Activated CD8-positive, alpha-beta T cell treated with anti-CD3 and anti-CD28 coated beads, Interleukin-2, amount 10 ng/mL, durations not matched to agents 7 days and 5 days (primary cell): ENCODE results near the gene TANK. TPM values are rescaled to one million over a fixed set of nuclear protein-coding genes. Genes with fewer than 3 reads are reported as not detected.
"Not testable (repeated sequence)": the region's sequence is repeated elsewhere in the genome, so short reads cannot be mapped to it uniquely, and the experiment has no call there.

Experiments
- ATAC-seq: fragments of 150-1000 bp; cut with Tn5 transposase; one replicate; pipeline ENCODE4 v1.10.0; 2021; ENCODE audit warnings: moderate library complexity
- CTCF ChIA-PET: fragments of 350-600 bp; sonication (Branson Sonifier 250); formaldehyde crosslinking; loops from one replicate; lab custom pipeline; 2021; ENCODE audit warnings: antibody characterized with exemption; lab: Charles Lee
- POLR2A ChIA-PET: fragments of 350-600 bp; sonication (Branson Sonifier 250); formaldehyde crosslinking; loops from one replicate; lab custom pipeline; 2021; ENCODE audit warnings: antibody characterized with exemption; lab: Charles Lee
- DNase-seq: peaks from one replicate; pipeline ENCODE4 v3.0.0-alpha.2; 2020
- H3K27ac Mint-ChIP-seq: one replicate; pipeline ENCODE4 v1.8.0; 2021; ENCODE audit warnings: mild to moderate bottlenecking, mixed read lengths
- H3K27me3 Mint-ChIP-seq: one replicate; pipeline ENCODE4 v1.8.0; 2021; ENCODE audit warnings: low read depth, mixed read lengths
- H3K36me3 Mint-ChIP-seq: one replicate; pipeline ENCODE4 v1.8.0; 2021; ENCODE audit warnings: low read depth, mixed read lengths
- H3K4me1 Mint-ChIP-seq: one replicate; pipeline ENCODE4 v1.8.0; 2021; ENCODE audit warnings: low read depth, mixed read lengths
- H3K4me3 Mint-ChIP-seq: one replicate; pipeline ENCODE4 v1.8.0; 2021; ENCODE audit warnings: mild to moderate bottlenecking, mixed read lengths
- H3K9me3 Mint-ChIP-seq: one replicate; pipeline ENCODE4 v1.8.0; 2022; ENCODE audit warnings: mixed read lengths; ENCODE audit not compliant: insufficient read depth
- total RNA-seq, 2 experiments: library from RNA; stranded (reverse); gene quantifications; one replicate each; pipeline ENCODE4 v1.2.3, GENCODE V29; 2021

Gene TANK
- total RNA-seq, 2 experiments from 2014 or later: 68.2 to 71.6 TPM

- Mint-ChIP-seq H3K4me3 (no peak overlapping the region), H3K4me1 (peaks cover 12% of the 10 kb centered on the region), H3K36me3 (no peaks in the 10 kb centered on the region), H3K27me3 (peaks cover 3% of the 10 kb centered on the region), H3K27ac (no peak overlapping the region), H3K9me3 (no peaks in the 10 kb centered on the region)
- ATAC-seq (no peak), DNase-seq (no peak)
- ChIA-PET POLR2A (no interaction called here), CTCF (interaction anchor here (1.0 kb wide), 1 partner anchor 57 kb away, joined by 5 read pairs; no protein-coding TSS in a partner anchor)
Observed at GRCh38 chr2:161120775-161121174, 39.5 kb upstream of the TANK start.

- Mint-ChIP-seq H3K27ac (no peak overlapping the region), H3K4me3 (no peak overlapping the region), H3K9me3 (no peaks in the 10 kb centered on the region), H3K4me1 (peaks cover 12% of the 10 kb centered on the region), H3K27me3 (no peaks in the 10 kb centered on the region), H3K36me3 (no peaks in the 10 kb centered on the region)
- ATAC-seq (no peak), DNase-seq (no peak)
- ChIA-PET POLR2A (interaction anchor here (0.5 kb wide), 1 partner anchor 904 kb away, joined by 3 read pairs; no protein-coding TSS in a partner anchor), CTCF (interaction anchor here (1.0 to 1.4 kb wide), 2 partner anchors 15 to 58 kb away, joined by 4 to 5 read pairs; no protein-coding TSS in a partner anchor)
Observed at GRCh38 chr2:161121622-161122021, 38.6 kb upstream of the TANK start.

GRCh38 chr2:161122772-161123530 is 37.3 kb upstream of the TANK start:
- peaks cover 12% of the 10 kb centered on the region for H3K4me1 Mint-ChIP-seq
- ATAC-seq: peak; percentile 51
- DNase-seq: peak; percentile 31
- H3K4me3 Mint-ChIP-seq: no peak overlapping the region
- ChIA-PET CTCF (interaction anchor here (1.4 to 1.7 kb wide), 2 partner anchors 16 to 59 kb away, joined by 4 to 7 read pairs; no protein-coding TSS in a partner anchor), POLR2A (no interaction called here)
- no peaks in the 10 kb centered on the region for H3K9me3 Mint-ChIP-seq
- no peaks in the 10 kb centered on the region for H3K27me3 Mint-ChIP-seq
- H3K27ac Mint-ChIP-seq: no peak overlapping the region
- H3K36me3 Mint-ChIP-seq: no peaks in the 10 kb centered on the region

- Mint-ChIP-seq H3K9me3 (no peaks in the 10 kb centered on the region), H3K27ac (no peak overlapping the region), H3K4me1 (peaks cover 12% of the 10 kb centered on the region), H3K36me3 (no peaks in the 10 kb centered on the region), H3K27me3 (no peaks in the 10 kb centered on the region), H3K4me3 (no peak overlapping the region)
- ATAC-seq (no peak), DNase-seq (no peak)
- ChIA-PET CTCF (interaction anchor here (1.5 to 1.7 kb wide), 2 partner anchors 60 kb away, joined by 3 to 7 read pairs; no protein-coding TSS in a partner anchor), POLR2A (no interaction called here)
Observed at GRCh38 chr2:161123531-161124030, 36.6 kb upstream of the TANK start.

GRCh38 chr2:161124201-161124600 is 36.0 kb upstream of the TANK start:
- ATAC-seq (no peak), DNase-seq (no peak)
- Mint-ChIP-seq H3K9me3 (no peaks in the 10 kb centered on the region), H3K27ac (no peak overlapping the region), H3K36me3 (no peaks in the 10 kb centered on the region), H3K4me1 (peaks cover 12% of the 10 kb centered on the region), H3K27me3 (peaks cover 3% of the 10 kb centered on the region), H3K4me3 (no peak overlapping the region)
- CTCF ChIA-PET: interaction anchor here (1.2 to 1.5 kb wide), 2 partner anchors 12 to 60 kb away, joined by 3 to 4 read pairs; no protein-coding TSS in a partner anchor
- POLR2A ChIA-PET: no interaction called here

GRCh38 chr2:161128885-161129284 is 31.3 kb upstream of the TANK start:
- no peak for DNase-seq
- Mint-ChIP-seq H3K9me3 (no peaks in the 10 kb centered on the region), H3K27me3 (peaks cover 6% of the 10 kb centered on the region), H3K4me3 (no peak overlapping the region), H3K27ac (no peak overlapping the region), H3K36me3 (peaks cover 2% of the 10 kb centered on the region), H3K4me1 (no peaks in the 10 kb centered on the region)
- POLR2A ChIA-PET: no interaction called here
- CTCF ChIA-PET: interaction anchor here (2.5 kb wide), 1 partner anchor 65 kb away, joined by 9 read pairs; no protein-coding TSS in a partner anchor
- ATAC-seq: no peak

GRCh38 chr2:161130354-161130753 is 29.9 kb upstream of the TANK start:
- H3K27me3 Mint-ChIP-seq: peaks cover 6% of the 10 kb centered on the region
- POLR2A ChIA-PET: no interaction called here
- H3K27ac Mint-ChIP-seq: no peak overlapping the region
- peaks cover 2% of the 10 kb centered on the region for H3K36me3 Mint-ChIP-seq
- H3K4me3 Mint-ChIP-seq: no peak overlapping the region
- no peak for DNase-seq
- CTCF ChIA-PET: interaction anchor here (2.5 kb wide), 1 partner anchor 67 kb away, joined by 9 read pairs; no protein-coding TSS in a partner anchor
- no peak for ATAC-seq
- no peaks in the 10 kb centered on the region for H3K9me3 Mint-ChIP-seq
- H3K4me1 Mint-ChIP-seq: peaks cover under 1% of the 10 kb centered on the region

- no peaks in the 10 kb centered on the region for H3K9me3 Mint-ChIP-seq
- DNase-seq (no peak), ATAC-seq (no peak)
- peaks cover 6% of the 10 kb centered on the region for H3K27me3 Mint-ChIP-seq
- CTCF ChIA-PET: no interaction called here
- no peak overlapping the region for H3K4me3 Mint-ChIP-seq
- POLR2A ChIA-PET: interaction anchor here (0.7 to 1.3 kb wide), 2 partner anchors 13 to 42 kb away, joined by 3 read pairs; no protein-coding TSS in a partner anchor
- H3K27ac Mint-ChIP-seq: no peak overlapping the region
- peaks cover 2% of the 10 kb centered on the region for H3K36me3 Mint-ChIP-seq
- peaks cover 7% of the 10 kb centered on the region for H3K4me1 Mint-ChIP-seq
Observed at GRCh38 chr2:161131074-161131680, 29.1 kb upstream of the TANK start.

- no peak for DNase-seq
- no peak overlapping the region for H3K27ac Mint-ChIP-seq
- no peak for ATAC-seq
- CTCF ChIA-PET: no interaction called here
- peaks cover 14% of the 10 kb centered on the region for H3K4me1 Mint-ChIP-seq
- no peaks in the 10 kb centered on the region for H3K9me3 Mint-ChIP-seq
- H3K36me3 Mint-ChIP-seq: peaks cover 2% of the 10 kb centered on the region
- no peak overlapping the region for H3K4me3 Mint-ChIP-seq
- POLR2A ChIA-PET: interaction anchor here (0.7 to 1.3 kb wide), 2 partner anchors 13 to 43 kb away, joined by 3 read pairs; no protein-coding TSS in a partner anchor
- peaks cover 6% of the 10 kb centered on the region for H3K27me3 Mint-ChIP-seq
Observed at GRCh38 chr2:161131804-161132203, 28.4 kb upstream of the TANK start.

- H3K36me3 Mint-ChIP-seq, H3K4me3 Mint-ChIP-seq, DNase-seq, H3K27ac Mint-ChIP-seq, CTCF ChIA-PET, H3K27me3 Mint-ChIP-seq, H3K9me3 Mint-ChIP-seq, ATAC-seq: not testable (repeated sequence)
- H3K4me1 Mint-ChIP-seq: peaks cover 16% of the 10 kb centered on the region
- POLR2A ChIA-PET: interaction anchor here (1.3 kb wide), 1 partner anchor 14 kb away, joined by 3 read pairs; no protein-coding TSS in a partner anchor
Observed at GRCh38 chr2:161132384-161132783, 27.8 kb upstream of the TANK start.

- no peaks in the 10 kb centered on the region for H3K9me3 Mint-ChIP-seq
- H3K4me1 Mint-ChIP-seq: peaks cover 19% of the 10 kb centered on the region
- POLR2A ChIA-PET: no interaction called here
- ATAC-seq (no peak), DNase-seq (no peak)
- no peak overlapping the region for H3K4me3 Mint-ChIP-seq
- CTCF ChIA-PET: interaction anchor here (1.0 kb wide), 1 partner anchor 70 kb away, joined by 3 read pairs; no protein-coding TSS in a partner anchor
- H3K27me3 Mint-ChIP-seq: peaks cover 6% of the 10 kb centered on the region
- H3K27ac Mint-ChIP-seq: no peak overlapping the region
- peaks cover 2% of the 10 kb centered on the region for H3K36me3 Mint-ChIP-seq
Observed at GRCh38 chr2:161133366-161133765, 26.9 kb upstream of the TANK start.
